HK-2 (cell line): Measurements from ENCODE around the gene PXDN.
"Not testable (repeated sequence)": the region's sequence is repeated elsewhere in the genome, so short reads cannot be mapped to it uniquely, and the experiment has no call there.

Experiments used
- DNase-seq: peaks from one replicate; pipeline ENCODE4 v3.0.0-alpha.2; 2018; ENCODE audit not compliant: unreplicated experiment

Gene PXDN

GRCh38 chr2:1744446-1745170, at the start of gene PXDN:
PXDN (minus strand) TSS chr2:1744515; CDS start chr2:1744455, 60 bp downstream.
- DNase-seq, result peak; percentile 50

GRCh38 chr2:1793868-1794445, 49.6 kb upstream of the PXDN start:
- DNase-seq, result no peak

GRCh38 chr2:1793001-1793867, 48.9 kb upstream of the PXDN start:
- DNase-seq, result no peak

- DNase-seq, result no peak
Observed at GRCh38 chr2:1791685-1792435, 47.5 kb upstream of the PXDN start.

GRCh38 chr2:1791006-1791605, 46.8 kb upstream of the PXDN start:
- DNase-seq, result no peak

- no peak for DNase-seq
Observed at GRCh38 chr2:1790473-1790872, 46.2 kb upstream of the PXDN start.

- no peak for DNase-seq
Observed at GRCh38 chr2:1789610-1790009, 45.3 kb upstream of the PXDN start.

GRCh38 chr2:1788478-1788959, 44.2 kb upstream of the PXDN start:
- no peak for DNase-seq

- no peak for DNase-seq
Observed at GRCh38 chr2:1787755-1788477, 43.6 kb upstream of the PXDN start.

GRCh38 chr2:1784986-1785617, 40.8 kb upstream of the PXDN start:
- no peak for DNase-seq

- DNase-seq, result no peak
Observed at GRCh38 chr2:1784087-1784486, 39.8 kb upstream of the PXDN start.

GRCh38 chr2:1782514-1782913, 38.2 kb upstream of the PXDN start:
- no peak for DNase-seq

GRCh38 chr2:1781291-1782080, 37.2 kb upstream of the PXDN start:
- DNase-seq, result no peak

- no peak for DNase-seq
Observed at GRCh38 chr2:1780693-1781092, 36.4 kb upstream of the PXDN start.

- not testable (repeated sequence) for DNase-seq
Observed at GRCh38 chr2:1780054-1780453, 35.7 kb upstream of the PXDN start.

- DNase-seq, result no peak
Observed at GRCh38 chr2:1778566-1778965, 34.3 kb upstream of the PXDN start.

GRCh38 chr2:1777781-1778180, 33.5 kb upstream of the PXDN start:
- no peak for DNase-seq

- no peak for DNase-seq
Observed at GRCh38 chr2:1777156-1777555, 32.8 kb upstream of the PXDN start.

- no peak for DNase-seq
Observed at GRCh38 chr2:1775511-1776035, 31.3 kb upstream of the PXDN start.
